ENCODE results near the gene FHIP1A. TPM values are rescaled to one million over a fixed set of nuclear protein-coding genes. Genes with fewer than 3 reads are reported as not detected.

The FHIP1A gene
- total and polyA plus RNA-seq, 2 donors (not counting 3 experiments of a cell fraction or from before 2014, with no cell fraction given), result 0.19 to 0.58 TPM

- FAIRE-seq, result no peak
- CTCF ChIA-PET, result no interaction called here
Observed at GRCh38 chr4:151436093-151436518, 27.1 kb downstream of the FHIP1A start.

More at GRCh38 chr4:151436093-151436518, 27.1 kb downstream of the FHIP1A start:
- Histone ChIP-seq H3K9ac (replicated peaks; ENCODE audit: extremely low read depth, insufficient read depth, low read length) (no peak overlapping the region), H4K20me1 (replicated peaks; ENCODE audit: control insufficient read depth, extremely low read depth, insufficient read depth, low read length) (no peaks in the 10 kb centered on the region), H3K4me2 (ENCODE audit: insufficient read depth, low read length) (no peak overlapping the region), H3K36me3 (ENCODE audit: control insufficient read depth in 2 of 2, extremely low read depth in 1 of 2, insufficient read depth in 2 of 2, low read length in 2 of 2) (no peaks in the 10 kb centered on the region), H3K9me3 (replicated peaks; ENCODE audit: control insufficient read depth, insufficient read depth, low read length) (no peaks in the 10 kb centered on the region), H3K79me2 (ENCODE audit: control insufficient read depth, insufficient read depth, low read length) (no peaks in the 10 kb centered on the region), H3K27me3 (ENCODE audit: control insufficient read depth in 2 of 2, insufficient read depth in 2 of 2, low read length in 2 of 2) (peaks cover 0 to 2% of the 10 kb centered on the region in 2 experiments), H2AFZ (ENCODE audit: low read depth, low read length) (no peak overlapping the region), H3K27ac (ENCODE audit: insufficient read depth, low read depth, low read length) (no peak overlapping the region), H3K4me3 (replicated peaks in 1 of 3; ENCODE audit: insufficient read depth in 1 of 3, low read depth in 1 of 3, low read length in 3 of 3) (no peak overlapping the region), H3K4me1 (ENCODE audit: control insufficient read depth, extremely low read depth, insufficient read depth, low read length) (no peaks in the 10 kb centered on the region), H3K9me1 (replicated peaks; ENCODE audit: control insufficient read depth, extremely low read depth, insufficient read depth, low read length) (no peaks in the 10 kb centered on the region)
- intact Hi-C loops (cut with micrococcal nuclease) (no loop called here), dilution Hi-C loops (cut with MboI; ENCODE audit: extremely low pct_ligation_motif_present, low sequenced_read_pairs) (no loop called here)
- TF ChIP-seq CTCF (IDR thresholded peaks at IDR 0.05; ENCODE audit: extremely low read depth in 1 of 2, insufficient read depth in 1 of 2, low read depth in 1 of 2, low read length in 2 of 2), result no peak
- TF ChIP-seq FOS (IDR thresholded peaks at IDR 0.05; ENCODE audit: borderline replicate concordance, insufficient read depth, low read length), result no peak
- TF ChIP-seq GATA2 (IDR thresholded peaks at IDR 0.05; ENCODE audit: insufficient read depth, insufficient read length, low read depth, low read length), result no peak
- no peak for TF ChIP-seq POLR2AphosphoS5 (IDR thresholded peaks at IDR 0.05; ENCODE audit: insufficient read depth, low read depth, low read length)
- no peak for TF ChIP-seq MYC (IDR thresholded peaks at IDR 0.05; ENCODE audit: low read depth, low read length)
- no peak for TF ChIP-seq MAX (IDR thresholded peaks at IDR 0.05; ENCODE audit: insufficient read depth, insufficient read length)
- no peak for TF ChIP-seq POLR2A (IDR thresholded peaks at IDR 0.05; ENCODE audit: low read depth, low read length)
- no peak for TF ChIP-seq EZH2 (IDR thresholded peaks at IDR 0.05; ENCODE audit: borderline replicate concordance, low read depth, low read length, severe bottlenecking)
- TF ChIP-seq JUN (IDR thresholded peaks at IDR 0.05; ENCODE audit: borderline replicate concordance, insufficient read depth, insufficient read length, low read depth), result no peak
- POLR2A ChIA-PET, result no interaction called here
- no peak for DNase-seq (ENCODE audit: low read depth, low spot score)
- no TSS peak for BruUV-seq (replicated peaks)
